ENCODE data around the gene LRRK2. TPM values are rescaled to one million over a fixed set of nuclear protein-coding genes. Genes with fewer than 3 reads are reported as not detected.

LRRK2 gene
- polyA plus RNA-seq, 2 donors, result 5.8 to 6.6 TPM

GRCh38 chr12:40226705-40227104 is 1.9 kb downstream of the LRRK2 start:
- H3K4me1 ChIP-seq (ENCODE audit: control insufficient read depth in 2 of 2, insufficient read depth in 2 of 2, low read length in 1 of 2), result no peaks in the 10 kb centered on the region
- peak overlapping the region in 1 of 2 donors; percentile 44 for H3K4me3 ChIP-seq (ENCODE audit: low read depth in 1 of 2, low read length in 2 of 2)
- 23 to 24% methylated on average over 4 of the region's 4 CpGs for WGBS, 2 donors
- H3K27me3 ChIP-seq (ENCODE audit: control insufficient read depth in 1 of 2, insufficient read depth in 2 of 2, low read length in 2 of 2), result no peaks in the 10 kb centered on the region
- H3K27ac ChIP-seq (ENCODE audit: low read depth in 2 of 2, low read length in 1 of 2), result peak overlapping the region; percentile 89 to 93
- no peaks in the 10 kb centered on the region for H3K9me3 ChIP-seq (ENCODE audit: control insufficient read depth in 2 of 2, insufficient read depth in 1 of 2, low read depth in 1 of 2, low read length in 1 of 2)
- H3K36me3 ChIP-seq (ENCODE audit: control insufficient read depth in 2 of 2, insufficient read depth in 2 of 2, low read length in 1 of 2), result no peaks in the 10 kb centered on the region

GRCh38 chr12:40227447-40227846 is 2.6 kb downstream of the LRRK2 start:
- no peaks in the 10 kb centered on the region for H3K4me1 ChIP-seq (ENCODE audit: control insufficient read depth in 2 of 2, insufficient read depth in 2 of 2, low read length in 1 of 2)
- peak overlapping the region in 1 of 2 donors; percentile 33 for H3K27ac ChIP-seq (ENCODE audit: low read depth in 2 of 2, low read length in 1 of 2)
- no peaks in the 10 kb centered on the region for H3K36me3 ChIP-seq (ENCODE audit: control insufficient read depth in 2 of 2, insufficient read depth in 2 of 2, low read length in 1 of 2)
- H3K27me3 ChIP-seq (ENCODE audit: control insufficient read depth in 1 of 2, insufficient read depth in 2 of 2, low read length in 2 of 2), result no peaks in the 10 kb centered on the region
- no peaks in the 10 kb centered on the region for H3K9me3 ChIP-seq (ENCODE audit: control insufficient read depth in 2 of 2, insufficient read depth in 1 of 2, low read depth in 1 of 2, low read length in 1 of 2)
- H3K4me3 ChIP-seq (ENCODE audit: low read depth in 1 of 2, low read length in 2 of 2), result no peak overlapping the region
- 83 to 87% methylated on average over 1 of the region's 1 CpG for WGBS, 2 donors

- Histone ChIP-seq H3K4me1 (ENCODE audit: control insufficient read depth in 2 of 2, insufficient read depth in 2 of 2, low read length in 1 of 2) (no peaks in the 10 kb centered on the region), H3K36me3 (ENCODE audit: control insufficient read depth in 2 of 2, insufficient read depth in 2 of 2, low read length in 1 of 2) (no peaks in the 10 kb centered on the region), H3K9me3 (ENCODE audit: control insufficient read depth in 2 of 2, insufficient read depth in 1 of 2, low read depth in 1 of 2, low read length in 1 of 2) (no peaks in the 10 kb centered on the region), H3K27me3 (ENCODE audit: control insufficient read depth in 1 of 2, insufficient read depth in 2 of 2, low read length in 2 of 2) (no peaks in the 10 kb centered on the region), H3K27ac (ENCODE audit: low read depth in 2 of 2, low read length in 1 of 2) (no peak overlapping the region), H3K4me3 (ENCODE audit: low read depth in 1 of 2, low read length in 2 of 2) (no peak overlapping the region)
- WGBS, 2 donors, result 75 to 77% methylated on average over 3 of the region's 3 CpGs
These were observed 3.9 kb downstream of the LRRK2 start for GRCh38 chr12:40228727-40229126.

- Histone ChIP-seq H3K4me3 (ENCODE audit: low read depth in 1 of 2, low read length in 2 of 2) (no peak overlapping the region), H3K9me3 (ENCODE audit: control insufficient read depth in 2 of 2, insufficient read depth in 1 of 2, low read depth in 1 of 2, low read length in 1 of 2) (no peaks in the 10 kb centered on the region), H3K27me3 (ENCODE audit: control insufficient read depth in 1 of 2, insufficient read depth in 2 of 2, low read length in 2 of 2) (no peaks in the 10 kb centered on the region), H3K36me3 (ENCODE audit: control insufficient read depth in 2 of 2, insufficient read depth in 2 of 2, low read length in 1 of 2) (peaks cover 0 to under 1% of the 10 kb centered on the region in 2 donors), H3K27ac (ENCODE audit: low read depth in 2 of 2, low read length in 1 of 2) (no peak overlapping the region), H3K4me1 (ENCODE audit: control insufficient read depth in 2 of 2, insufficient read depth in 2 of 2, low read length in 1 of 2) (no peaks in the 10 kb centered on the region)
- WGBS, 2 donors, result 60 to 65% methylated on average over 10 of the region's 10 CpGs
These were observed 5.2 kb downstream of the LRRK2 start for GRCh38 chr12:40229690-40230651.

- Histone ChIP-seq H3K36me3 (ENCODE audit: control insufficient read depth in 2 of 2, insufficient read depth in 2 of 2, low read length in 1 of 2) (peaks cover 0 to 2% of the 10 kb centered on the region in 2 donors), H3K4me3 (ENCODE audit: low read depth in 1 of 2, low read length in 2 of 2) (no peak overlapping the region), H3K9me3 (ENCODE audit: control insufficient read depth in 2 of 2, insufficient read depth in 1 of 2, low read depth in 1 of 2, low read length in 1 of 2) (no peaks in the 10 kb centered on the region), H3K27me3 (ENCODE audit: control insufficient read depth in 1 of 2, insufficient read depth in 2 of 2, low read length in 2 of 2) (no peaks in the 10 kb centered on the region), H3K4me1 (ENCODE audit: control insufficient read depth in 2 of 2, insufficient read depth in 2 of 2, low read length in 1 of 2) (no peaks in the 10 kb centered on the region), H3K27ac (ENCODE audit: low read depth in 2 of 2, low read length in 1 of 2) (no peak overlapping the region)
- 63 to 79% methylated on average over 1 of the region's 1 CpG for WGBS, 2 donors
These were observed 7.8 kb downstream of the LRRK2 start for GRCh38 chr12:40232602-40233001.

GRCh38 chr12:40233741-40234367 is 9.1 kb downstream of the LRRK2 start:
- Histone ChIP-seq H3K4me3 (ENCODE audit: low read depth in 1 of 2, low read length in 2 of 2) (no peak overlapping the region), H3K27me3 (ENCODE audit: control insufficient read depth in 1 of 2, insufficient read depth in 2 of 2, low read length in 2 of 2) (no peaks in the 10 kb centered on the region), H3K4me1 (ENCODE audit: control insufficient read depth in 2 of 2, insufficient read depth in 2 of 2, low read length in 1 of 2) (no peaks in the 10 kb centered on the region), H3K9me3 (ENCODE audit: control insufficient read depth in 2 of 2, insufficient read depth in 1 of 2, low read depth in 1 of 2, low read length in 1 of 2) (no peaks in the 10 kb centered on the region), H3K36me3 (ENCODE audit: control insufficient read depth in 2 of 2, insufficient read depth in 2 of 2, low read length in 1 of 2) (peaks cover 0 to 2% of the 10 kb centered on the region in 2 donors), H3K27ac (ENCODE audit: low read depth in 2 of 2, low read length in 1 of 2) (no peak overlapping the region)
- WGBS, 2 donors, result 53 to 63% methylated on average over 3 of the region's 3 CpGs

- Histone ChIP-seq H3K27ac (ENCODE audit: low read depth in 2 of 2, low read length in 1 of 2) (no peak overlapping the region), H3K4me3 (ENCODE audit: low read depth in 1 of 2, low read length in 2 of 2) (no peak overlapping the region), H3K27me3 (ENCODE audit: control insufficient read depth in 1 of 2, insufficient read depth in 2 of 2, low read length in 2 of 2) (no peaks in the 10 kb centered on the region), H3K36me3 (ENCODE audit: control insufficient read depth in 2 of 2, insufficient read depth in 2 of 2, low read length in 1 of 2) (peaks cover 0 to 2% of the 10 kb centered on the region in 2 donors), H3K4me1 (ENCODE audit: control insufficient read depth in 2 of 2, insufficient read depth in 2 of 2, low read length in 1 of 2) (no peaks in the 10 kb centered on the region), H3K9me3 (ENCODE audit: control insufficient read depth in 2 of 2, insufficient read depth in 1 of 2, low read depth in 1 of 2, low read length in 1 of 2) (no peaks in the 10 kb centered on the region)
- 81 to 93% methylated on average over 3 of the region's 3 CpGs for WGBS, 2 donors
These were observed 11.6 kb downstream of the LRRK2 start for GRCh38 chr12:40236357-40236850.

- peaks cover 0 to 2% of the 10 kb centered on the region in 2 donors for H3K36me3 ChIP-seq (ENCODE audit: control insufficient read depth in 2 of 2, insufficient read depth in 2 of 2, low read length in 1 of 2)
- H3K27me3 ChIP-seq (ENCODE audit: control insufficient read depth in 1 of 2, insufficient read depth in 2 of 2, low read length in 2 of 2), result no peaks in the 10 kb centered on the region
- H3K9me3 ChIP-seq (ENCODE audit: control insufficient read depth in 2 of 2, insufficient read depth in 1 of 2, low read depth in 1 of 2, low read length in 1 of 2), result no peaks in the 10 kb centered on the region
- H3K4me3 ChIP-seq (ENCODE audit: low read depth in 1 of 2, low read length in 2 of 2), result no peak overlapping the region
- 16 to 38% methylated on average over 1 of the region's 1 CpG for WGBS, 2 donors
- H3K4me1 ChIP-seq (ENCODE audit: control insufficient read depth in 2 of 2, insufficient read depth in 2 of 2, low read length in 1 of 2), result no peaks in the 10 kb centered on the region
- no peak overlapping the region for H3K27ac ChIP-seq (ENCODE audit: low read depth in 2 of 2, low read length in 1 of 2)
These were observed 13.6 kb downstream of the LRRK2 start for GRCh38 chr12:40238266-40238902.

- 92% methylated on average over 5 of the region's 5 CpGs for WGBS, 2 donors
- Histone ChIP-seq H3K4me3 (ENCODE audit: low read depth in 1 of 2, low read length in 2 of 2) (no peak overlapping the region), H3K9me3 (ENCODE audit: control insufficient read depth in 2 of 2, insufficient read depth in 1 of 2, low read depth in 1 of 2, low read length in 1 of 2) (no peaks in the 10 kb centered on the region), H3K27me3 (ENCODE audit: control insufficient read depth in 1 of 2, insufficient read depth in 2 of 2, low read length in 2 of 2) (no peaks in the 10 kb centered on the region), H3K36me3 (ENCODE audit: control insufficient read depth in 2 of 2, insufficient read depth in 2 of 2, low read length in 1 of 2) (peaks cover 0 to 2% of the 10 kb centered on the region in 2 donors), H3K27ac (ENCODE audit: low read depth in 2 of 2, low read length in 1 of 2) (no peak overlapping the region), H3K4me1 (ENCODE audit: control insufficient read depth in 2 of 2, insufficient read depth in 2 of 2, low read length in 1 of 2) (no peaks in the 10 kb centered on the region)
These were observed 14.2 kb downstream of the LRRK2 start for GRCh38 chr12:40238979-40239378.
